Dendritic cell treated with granulocyte-macrophage colony-stimulating factor and Interleukin-4, amounts not matched to agents 40 ng/mL and 50 ng/mL, for 4 days (primary cell): ENCODE measurements around the gene PEAK1.

ENCODE experiments used
- H3K27ac Mint-ChIP-seq: one replicate; pipeline ENCODE4 v1.8.0; 2022; ENCODE audit warnings: mild to moderate bottlenecking, mixed read lengths
- H3K27me3 Mint-ChIP-seq: one replicate; pipeline ENCODE4 v1.8.0; 2022; ENCODE audit warnings: mild to moderate bottlenecking, mixed read lengths
- H3K36me3 Mint-ChIP-seq: one replicate; pipeline ENCODE4 v1.8.0; 2022; ENCODE audit warnings: low read depth, mixed read lengths
- H3K4me1 Mint-ChIP-seq: one replicate; pipeline ENCODE4 v1.8.0; 2022; ENCODE audit warnings: low read depth, mixed read lengths
- H3K4me3 Mint-ChIP-seq: one replicate; pipeline ENCODE4 v1.8.0; 2022; ENCODE audit warnings: mild to moderate bottlenecking, moderate library complexity, mixed read lengths
- H3K9me3 Mint-ChIP-seq: one replicate; pipeline ENCODE4 v1.8.0; 2022; ENCODE audit warnings: mixed read lengths
- intact Hi-C: fragments of 100-400 bp; cut with micrococcal nuclease; formaldehyde crosslinking; loops from one replicate; pipeline ENCODE4 v1.15.0; 2022

PEAK1 gene

GRCh38 chr15:77349666-77350065 lies 70.2 kb downstream of the PEAK1 start:
- Mint-ChIP-seq H3K4me1 (peaks cover 12% of the 10 kb centered on the region), H3K4me3 (no peak overlapping the region), H3K27me3 (no peaks in the 10 kb centered on the region), H3K36me3 (no peaks in the 10 kb centered on the region), H3K9me3 (no peaks in the 10 kb centered on the region), H3K27ac (no peak overlapping the region)
- intact Hi-C loops, result no loop called here

- intact Hi-C loops, result no loop called here
- H3K4me1 Mint-ChIP-seq, result peaks cover under 1% of the 10 kb centered on the region
- H3K4me3 Mint-ChIP-seq, result no peak overlapping the region
- no peaks in the 10 kb centered on the region for H3K36me3 Mint-ChIP-seq
- H3K27me3 Mint-ChIP-seq, result no peaks in the 10 kb centered on the region
- no peak overlapping the region for H3K27ac Mint-ChIP-seq
- no peaks in the 10 kb centered on the region for H3K9me3 Mint-ChIP-seq
Measured at GRCh38 chr15:77348511-77348910, 71.4 kb downstream of the PEAK1 start.

- Mint-ChIP-seq H3K27ac (no peak overlapping the region), H3K4me3 (no peak overlapping the region), H3K36me3 (peaks cover 2% of the 10 kb centered on the region), H3K9me3 (peaks cover 3% of the 10 kb centered on the region), H3K4me1 (no peaks in the 10 kb centered on the region), H3K27me3 (no peaks in the 10 kb centered on the region)
- intact Hi-C loops, result no loop called here
Measured at GRCh38 chr15:77347197-77347596, 72.7 kb downstream of the PEAK1 start.

GRCh38 chr15:77346245-77347036 lies 73.5 kb downstream of the PEAK1 start:
- Mint-ChIP-seq H3K9me3 (peaks cover 11% of the 10 kb centered on the region), H3K4me3 (no peak overlapping the region), H3K4me1 (no peaks in the 10 kb centered on the region), H3K27ac (no peak overlapping the region), H3K27me3 (no peaks in the 10 kb centered on the region), H3K36me3 (peaks cover 5% of the 10 kb centered on the region)
- intact Hi-C loops, result no loop called here

- intact Hi-C loops, result no loop called here
- Mint-ChIP-seq H3K4me3 (no peak overlapping the region), H3K27ac (no peak overlapping the region), H3K36me3 (peaks cover 5% of the 10 kb centered on the region), H3K27me3 (no peaks in the 10 kb centered on the region), H3K9me3 (peaks cover 14% of the 10 kb centered on the region), H3K4me1 (no peaks in the 10 kb centered on the region)
Measured at GRCh38 chr15:77342807-77343206, 77.1 kb downstream of the PEAK1 start.

- Mint-ChIP-seq H3K4me3 (no peak overlapping the region), H3K27ac (no peak overlapping the region), H3K9me3 (peaks cover 14% of the 10 kb centered on the region), H3K36me3 (peaks cover 5% of the 10 kb centered on the region), H3K27me3 (no peaks in the 10 kb centered on the region), H3K4me1 (no peaks in the 10 kb centered on the region)
- intact Hi-C loops, result no loop called here
Measured at GRCh38 chr15:77340245-77340644, 79.7 kb downstream of the PEAK1 start.

- Mint-ChIP-seq H3K27me3 (no peaks in the 10 kb centered on the region), H3K4me1 (no peaks in the 10 kb centered on the region), H3K4me3 (no peak overlapping the region), H3K27ac (no peak overlapping the region), H3K36me3 (no peaks in the 10 kb centered on the region), H3K9me3 (no peaks in the 10 kb centered on the region)
- intact Hi-C loops, result no loop called here
Measured at GRCh38 chr15:77336006-77336405, 83.9 kb downstream of the PEAK1 start.

- Mint-ChIP-seq H3K27me3 (no peaks in the 10 kb centered on the region), H3K36me3 (no peaks in the 10 kb centered on the region), H3K27ac (no peak overlapping the region), H3K4me3 (no peak overlapping the region), H3K9me3 (no peaks in the 10 kb centered on the region), H3K4me1 (no peaks in the 10 kb centered on the region)
- intact Hi-C loops, result no loop called here
Measured at GRCh38 chr15:77335298-77335697, 84.6 kb downstream of the PEAK1 start.

GRCh38 chr15:77333166-77333565 lies 86.7 kb downstream of the PEAK1 start:
- no peaks in the 10 kb centered on the region for H3K9me3 Mint-ChIP-seq
- no peaks in the 10 kb centered on the region for H3K4me1 Mint-ChIP-seq
- H3K36me3 Mint-ChIP-seq, result no peaks in the 10 kb centered on the region
- H3K27ac Mint-ChIP-seq, result no peak overlapping the region
- intact Hi-C loops, result no loop called here
- no peak overlapping the region for H3K4me3 Mint-ChIP-seq
- no peaks in the 10 kb centered on the region for H3K27me3 Mint-ChIP-seq

GRCh38 chr15:77329202-77329601 lies 90.7 kb downstream of the PEAK1 start:
- no peak overlapping the region for H3K4me3 Mint-ChIP-seq
- peaks cover 4% of the 10 kb centered on the region for H3K9me3 Mint-ChIP-seq
- H3K4me1 Mint-ChIP-seq, result no peaks in the 10 kb centered on the region
- no peaks in the 10 kb centered on the region for H3K27me3 Mint-ChIP-seq
- intact Hi-C loops, result no loop called here
- no peak overlapping the region for H3K27ac Mint-ChIP-seq
- no peaks in the 10 kb centered on the region for H3K36me3 Mint-ChIP-seq

GRCh38 chr15:77327844-77328529 lies 91.9 kb downstream of the PEAK1 start:
- peaks cover 7% of the 10 kb centered on the region for H3K9me3 Mint-ChIP-seq
- no peaks in the 10 kb centered on the region for H3K27me3 Mint-ChIP-seq
- intact Hi-C loops, result no loop called here
- no peak overlapping the region for H3K4me3 Mint-ChIP-seq
- H3K4me1 Mint-ChIP-seq, result no peaks in the 10 kb centered on the region
- H3K27ac Mint-ChIP-seq, result no peak overlapping the region
- no peaks in the 10 kb centered on the region for H3K36me3 Mint-ChIP-seq

GRCh38 chr15:77327168-77327567 lies 92.7 kb downstream of the PEAK1 start:
- Mint-ChIP-seq H3K4me3 (no peak overlapping the region), H3K9me3 (peaks cover 7% of the 10 kb centered on the region), H3K36me3 (no peaks in the 10 kb centered on the region), H3K27ac (no peak overlapping the region), H3K27me3 (no peaks in the 10 kb centered on the region), H3K4me1 (no peaks in the 10 kb centered on the region)
- intact Hi-C loops, result no loop called here

- Mint-ChIP-seq H3K4me3 (no peak overlapping the region), H3K36me3 (no peaks in the 10 kb centered on the region), H3K27me3 (no peaks in the 10 kb centered on the region), H3K9me3 (peaks cover 7% of the 10 kb centered on the region), H3K27ac (no peak overlapping the region), H3K4me1 (no peaks in the 10 kb centered on the region)
- intact Hi-C loops, result no loop called here
Measured at GRCh38 chr15:77326366-77326765, 93.5 kb downstream of the PEAK1 start.

GRCh38 chr15:77312523-77312922 lies 107.4 kb downstream of the PEAK1 start:
- intact Hi-C loops, result no loop called here
- no peak overlapping the region for H3K27ac Mint-ChIP-seq
- H3K4me1 Mint-ChIP-seq, result peaks cover 16% of the 10 kb centered on the region
- no peak overlapping the region for H3K4me3 Mint-ChIP-seq
- H3K9me3 Mint-ChIP-seq, result no peaks in the 10 kb centered on the region
- H3K27me3 Mint-ChIP-seq, result no peaks in the 10 kb centered on the region
- peaks cover 8% of the 10 kb centered on the region for H3K36me3 Mint-ChIP-seq
